Retinal pigment epithelial cell (primary cell): ENCODE data around the gene ELMO1.

Source experiments
- DNase-seq: peaks from one replicate; pipeline ENCODE4 v3.0.0-alpha.2; 2010; ENCODE audit warnings: low read depth
- H3K4me3 ChIP-seq: 2 replicates; pipeline ENCODE4 v1.5.1; 2011; ENCODE audit warnings: mild to moderate bottlenecking, low read length, control low read depth, moderate library complexity
- TF ChIP-seq, protein P1 (sequence below): conservative IDR thresholded peaks from 2 replicates; pipeline ENCODE4 v1.5.1; 2011; ENCODE audit warnings: low read depth, low read length, control low read depth, inconsistent platforms

Gene ELMO1

DNA sequence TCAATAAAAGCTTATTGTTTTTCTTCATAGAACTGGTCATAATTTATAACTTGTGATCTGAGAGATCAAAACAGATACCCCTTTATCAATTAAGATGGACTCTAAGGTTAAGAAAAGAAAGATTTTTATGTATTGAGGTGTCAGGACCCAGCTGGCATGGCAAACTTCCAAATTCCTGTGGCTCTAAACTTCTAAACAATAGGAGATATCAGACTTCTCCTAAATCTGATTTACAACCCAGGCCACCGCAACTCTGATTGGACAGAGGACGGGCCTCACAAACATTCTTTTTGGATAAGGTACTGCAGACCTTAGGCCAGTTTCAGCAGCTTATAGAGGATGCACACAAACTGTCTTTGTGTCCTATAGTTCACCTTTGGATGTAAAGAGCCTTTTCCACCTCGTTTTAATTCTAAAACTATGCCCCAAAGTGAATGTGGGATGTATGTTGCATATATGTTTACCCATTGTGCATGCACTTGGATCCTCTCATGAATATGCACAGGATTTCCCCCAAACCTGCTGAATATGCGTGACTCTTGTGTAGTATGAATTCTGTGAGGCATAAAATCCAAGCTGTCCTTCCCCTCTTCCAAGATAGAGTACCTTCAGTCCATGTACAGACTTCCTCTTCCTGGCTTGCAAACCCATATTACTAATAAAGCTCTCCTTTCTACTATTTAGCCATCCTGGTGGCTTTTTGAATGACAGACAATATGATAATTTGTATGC is 69.0 kb downstream of the ELMO1 start:
- TF ChIP-seq, protein P1, sequence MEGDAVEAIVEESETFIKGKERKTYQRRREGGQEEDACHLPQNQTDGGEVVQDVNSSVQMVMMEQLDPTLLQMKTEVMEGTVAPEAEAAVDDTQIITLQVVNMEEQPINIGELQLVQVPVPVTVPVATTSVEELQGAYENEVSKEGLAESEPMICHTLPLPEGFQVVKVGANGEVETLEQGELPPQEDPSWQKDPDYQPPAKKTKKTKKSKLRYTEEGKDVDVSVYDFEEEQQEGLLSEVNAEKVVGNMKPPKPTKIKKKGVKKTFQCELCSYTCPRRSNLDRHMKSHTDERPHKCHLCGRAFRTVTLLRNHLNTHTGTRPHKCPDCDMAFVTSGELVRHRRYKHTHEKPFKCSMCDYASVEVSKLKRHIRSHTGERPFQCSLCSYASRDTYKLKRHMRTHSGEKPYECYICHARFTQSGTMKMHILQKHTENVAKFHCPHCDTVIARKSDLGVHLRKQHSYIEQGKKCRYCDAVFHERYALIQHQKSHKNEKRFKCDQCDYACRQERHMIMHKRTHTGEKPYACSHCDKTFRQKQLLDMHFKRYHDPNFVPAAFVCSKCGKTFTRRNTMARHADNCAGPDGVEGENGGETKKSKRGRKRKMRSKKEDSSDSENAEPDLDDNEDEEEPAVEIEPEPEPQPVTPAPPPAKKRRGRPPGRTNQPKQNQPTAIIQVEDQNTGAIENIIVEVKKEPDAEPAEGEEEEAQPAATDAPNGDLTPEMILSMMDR: no peak
- H3K4me3 ChIP-seq: no peak overlapping the region
- no peak for DNase-seq

DNA sequence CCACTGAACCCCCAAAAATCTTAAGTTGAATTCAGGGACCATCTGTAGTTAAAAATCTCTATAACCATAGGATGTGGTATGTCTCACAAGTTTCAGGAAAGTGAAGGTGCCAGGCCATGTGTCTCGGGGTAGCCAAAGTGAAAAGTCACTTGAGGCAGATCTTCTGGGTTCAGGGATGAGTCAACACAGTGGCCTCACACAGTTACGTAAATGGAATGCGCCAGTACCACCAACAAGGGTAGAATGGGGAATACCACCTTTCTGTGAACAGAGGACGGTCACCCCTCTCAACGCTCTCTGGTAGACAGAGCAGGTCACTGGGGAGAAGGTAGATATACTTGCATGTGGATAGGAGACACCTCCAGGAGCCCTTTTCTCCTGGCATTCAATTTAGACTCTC is 71.4 kb downstream of the ELMO1 start:
- TF ChIP-seq, protein P1: no peak
- no peak for DNase-seq
- no peak overlapping the region for H3K4me3 ChIP-seq

DNA sequence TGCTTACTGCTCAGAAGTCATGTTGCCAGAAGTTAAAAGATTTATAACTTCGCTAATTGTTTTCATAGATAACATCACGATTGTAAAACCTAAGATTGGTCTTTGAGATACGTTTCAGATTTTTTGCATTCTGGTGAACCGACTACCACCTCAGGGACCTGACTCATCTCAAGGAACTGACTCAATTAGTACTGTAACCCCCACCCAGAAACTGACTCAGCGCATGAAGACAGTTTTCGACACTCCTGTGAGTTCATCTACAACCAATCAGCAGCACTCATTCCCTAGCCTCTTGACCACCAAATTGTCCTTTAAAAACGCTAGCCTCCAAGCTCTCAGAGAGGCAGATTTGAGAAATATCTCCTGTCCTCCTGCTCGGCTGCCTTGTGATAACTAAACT is 72.3 kb downstream of the ELMO1 start:
- no peak overlapping the region for H3K4me3 ChIP-seq
- TF ChIP-seq, protein P1: no peak
- DNase-seq: no peak

DNA sequence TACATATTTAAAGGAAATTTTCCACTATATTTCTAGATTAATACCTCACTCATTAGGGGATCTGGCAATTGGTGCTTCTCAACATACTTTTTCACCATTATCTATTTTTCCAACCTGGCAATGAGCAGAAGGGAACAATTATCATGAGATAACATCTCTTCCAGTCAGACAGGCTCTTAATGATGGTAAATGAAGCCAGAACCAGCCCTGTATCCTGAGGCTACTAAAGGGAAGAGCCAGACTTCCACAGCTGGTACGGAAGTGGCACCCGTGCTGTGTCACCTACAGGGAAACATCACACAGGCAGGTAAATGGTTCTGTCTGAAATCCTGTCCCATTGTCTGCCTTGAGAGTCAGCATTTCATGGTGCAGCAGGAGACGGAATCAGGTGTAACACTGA is 75.9 kb downstream of the ELMO1 start:
- H3K4me3 ChIP-seq: no peak overlapping the region
- TF ChIP-seq, protein P1: no peak
- DNase-seq: no peak

DNA sequence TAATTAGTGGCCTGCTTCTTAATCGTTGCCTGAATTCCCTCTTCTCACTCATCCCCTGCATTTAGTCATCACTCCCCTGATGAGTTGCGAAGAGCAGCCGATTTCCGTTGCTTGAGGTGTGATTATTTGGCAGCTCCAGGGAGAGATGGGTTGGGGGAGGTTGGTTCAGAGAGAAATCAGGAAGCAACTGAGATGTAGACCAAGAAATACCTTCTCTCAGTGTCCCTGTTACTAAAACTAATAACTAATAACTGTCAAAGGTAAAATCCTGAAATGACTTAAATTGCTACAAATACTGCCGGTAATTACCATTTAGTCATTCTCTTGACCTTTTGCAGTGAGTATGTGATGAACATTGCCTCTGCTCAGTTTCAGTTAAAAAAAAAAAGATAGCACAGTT is 76.9 kb downstream of the ELMO1 start:
- DNase-seq: no peak
- no peak overlapping the region for H3K4me3 ChIP-seq
- TF ChIP-seq, protein P1: no peak

DNA sequence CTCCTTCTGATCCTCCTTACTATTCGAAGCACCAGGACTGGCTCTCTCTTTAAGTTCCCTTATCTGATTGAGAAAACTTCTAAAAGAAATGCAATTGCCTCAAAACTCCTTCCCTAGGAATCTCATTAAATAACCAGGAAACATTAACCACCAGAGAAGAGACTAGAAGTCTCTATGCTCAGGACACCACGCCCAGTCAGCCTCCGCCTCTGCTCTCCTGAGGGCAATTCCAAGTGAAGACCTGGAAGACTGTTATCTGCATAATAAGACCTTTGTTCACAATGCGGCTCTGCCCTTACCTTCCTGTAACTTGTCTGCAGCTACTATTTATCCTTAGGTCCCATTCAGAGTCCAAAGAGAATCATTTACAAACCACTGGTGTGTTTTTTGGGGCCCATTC is 78.8 kb downstream of the ELMO1 start:
- no peak for DNase-seq
- H3K4me3 ChIP-seq: no peak overlapping the region
- TF ChIP-seq, protein P1: no peak

DNA sequence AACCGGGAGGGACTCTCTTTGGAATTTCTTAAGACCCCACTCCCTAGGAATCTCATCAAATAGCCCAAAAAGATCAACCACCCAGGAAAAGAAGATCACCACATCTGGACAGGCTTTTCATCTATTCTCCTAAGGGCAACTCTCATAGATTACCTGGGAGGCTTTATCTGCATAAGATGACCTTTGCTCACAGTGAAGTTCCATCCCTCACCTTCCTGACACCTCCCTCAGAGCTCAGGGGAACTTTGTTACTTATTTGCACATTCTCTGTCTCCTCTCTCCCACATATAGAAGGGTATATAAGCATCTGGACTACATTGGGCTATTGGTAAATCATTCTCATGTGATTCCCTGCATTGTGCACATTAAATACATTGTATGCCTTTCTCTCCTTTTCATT is 80.1 kb downstream of the ELMO1 start:
- TF ChIP-seq, protein P1: no peak
- no peak for DNase-seq
- no peak overlapping the region for H3K4me3 ChIP-seq
